B cell (primary cell): Measurements from ENCODE around the gene NDUFA13.

ENCODE experiments used
- EZH2 ChIP-seq: IDR thresholded peaks from 2 replicates; pipeline ENCODE4 v1.6.1; 2012; ENCODE audit warnings: borderline replicate concordance, low read depth, mild to moderate bottlenecking, moderate library complexity, low read length; ENCODE audit not compliant: insufficient read depth, poor library complexity, severe bottlenecking
- TF ChIP-seq, protein P1 (sequence below): fragments of 200-600 bp; IDR thresholded peaks from one replicate; pipeline ENCODE4 v1.8.0; 2022; ENCODE audit warnings: antibody characterized with exemption, mild to moderate bottlenecking

DNA sequence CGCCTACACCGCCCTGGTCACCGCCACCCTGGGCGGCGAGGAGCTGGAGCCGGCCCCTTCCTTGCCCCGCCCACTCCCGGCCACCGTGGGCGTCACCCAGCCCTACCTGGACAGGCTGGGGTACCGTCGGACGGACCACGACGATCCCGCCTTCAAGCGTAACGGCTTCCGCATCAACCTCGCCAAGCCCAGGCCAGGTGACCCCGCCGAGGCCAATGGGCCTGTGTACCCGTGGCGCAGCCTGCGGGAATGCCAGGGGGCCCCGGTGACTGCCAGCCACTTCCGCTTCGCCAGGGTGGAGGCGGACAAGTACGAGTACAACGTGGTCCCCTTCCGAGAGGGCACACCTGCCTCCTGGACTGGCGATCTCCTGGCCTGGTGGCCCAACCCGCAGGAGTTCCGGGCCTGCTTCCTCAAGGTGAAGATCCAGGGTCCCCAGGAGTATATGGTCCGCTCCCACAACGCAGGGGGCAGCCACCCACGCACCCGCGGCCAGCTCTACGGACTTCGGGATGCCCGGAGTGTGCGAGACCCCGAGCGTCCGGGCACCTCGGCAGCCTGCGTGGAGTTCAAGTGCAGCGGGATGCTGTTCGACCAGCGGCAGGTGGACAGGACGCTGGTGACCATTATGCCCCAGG is 29.0 kb downstream of the NDUFA13 start:
- TF ChIP-seq, protein P1, sequence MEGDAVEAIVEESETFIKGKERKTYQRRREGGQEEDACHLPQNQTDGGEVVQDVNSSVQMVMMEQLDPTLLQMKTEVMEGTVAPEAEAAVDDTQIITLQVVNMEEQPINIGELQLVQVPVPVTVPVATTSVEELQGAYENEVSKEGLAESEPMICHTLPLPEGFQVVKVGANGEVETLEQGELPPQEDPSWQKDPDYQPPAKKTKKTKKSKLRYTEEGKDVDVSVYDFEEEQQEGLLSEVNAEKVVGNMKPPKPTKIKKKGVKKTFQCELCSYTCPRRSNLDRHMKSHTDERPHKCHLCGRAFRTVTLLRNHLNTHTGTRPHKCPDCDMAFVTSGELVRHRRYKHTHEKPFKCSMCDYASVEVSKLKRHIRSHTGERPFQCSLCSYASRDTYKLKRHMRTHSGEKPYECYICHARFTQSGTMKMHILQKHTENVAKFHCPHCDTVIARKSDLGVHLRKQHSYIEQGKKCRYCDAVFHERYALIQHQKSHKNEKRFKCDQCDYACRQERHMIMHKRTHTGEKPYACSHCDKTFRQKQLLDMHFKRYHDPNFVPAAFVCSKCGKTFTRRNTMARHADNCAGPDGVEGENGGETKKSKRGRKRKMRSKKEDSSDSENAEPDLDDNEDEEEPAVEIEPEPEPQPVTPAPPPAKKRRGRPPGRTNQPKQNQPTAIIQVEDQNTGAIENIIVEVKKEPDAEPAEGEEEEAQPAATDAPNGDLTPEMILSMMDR: no peak
- no peak for TF ChIP-seq EZH2
